BE2C (cell line): ENCODE measurements around the gene ZNF853.

Source experiments
- DNase-seq: peaks from one replicate; pipeline ENCODE4 v3.0.0-alpha.2; 2020
- H3K27me3 ChIP-seq: fragments of 250-450 bp; sonication (Bioruptor Pico); 2 replicates; pipeline ENCODE4 v1.5.1; 2020; ENCODE audit warnings: mild to moderate bottlenecking
- H3K36me3 ChIP-seq: fragments of 250-450 bp; sonication (Bioruptor Pico); 2 replicates; pipeline ENCODE4 v1.5.1; 2020; ENCODE audit warnings: mild to moderate bottlenecking
- H3K4me1 ChIP-seq: fragments of 250-450 bp; sonication (Bioruptor Pico); 2 replicates; pipeline ENCODE4 v1.5.1; 2020
- H3K4me3 ChIP-seq: 2 replicates; pipeline ENCODE4 v1.5.1; 2011; ENCODE audit warnings: low read depth, low read length
- H3K9me3 ChIP-seq: fragments of 250-450 bp; sonication (Bioruptor Pico); 2 replicates; pipeline ENCODE4 v1.5.1; 2020
- TF ChIP-seq, protein P1 (sequence below): IDR thresholded peaks from 2 replicates; pipeline ENCODE4 v1.5.1; 2012; ENCODE audit warnings: mild to moderate bottlenecking, low read depth, low read length

ZNF853 gene

GRCh38 chr7:6615723-6616555 is 529 bp downstream of the ZNF853 start:
- Histone ChIP-seq H3K4me3 (peak overlapping the region; percentile 54), H3K36me3 (no peaks in the 10 kb centered on the region), H3K4me1 (no peaks in the 10 kb centered on the region), H3K27me3 (peaks cover 23% of the 10 kb centered on the region), H3K9me3 (no peaks in the 10 kb centered on the region)
- DNase-seq, result no peak
- TF ChIP-seq, protein P1, sequence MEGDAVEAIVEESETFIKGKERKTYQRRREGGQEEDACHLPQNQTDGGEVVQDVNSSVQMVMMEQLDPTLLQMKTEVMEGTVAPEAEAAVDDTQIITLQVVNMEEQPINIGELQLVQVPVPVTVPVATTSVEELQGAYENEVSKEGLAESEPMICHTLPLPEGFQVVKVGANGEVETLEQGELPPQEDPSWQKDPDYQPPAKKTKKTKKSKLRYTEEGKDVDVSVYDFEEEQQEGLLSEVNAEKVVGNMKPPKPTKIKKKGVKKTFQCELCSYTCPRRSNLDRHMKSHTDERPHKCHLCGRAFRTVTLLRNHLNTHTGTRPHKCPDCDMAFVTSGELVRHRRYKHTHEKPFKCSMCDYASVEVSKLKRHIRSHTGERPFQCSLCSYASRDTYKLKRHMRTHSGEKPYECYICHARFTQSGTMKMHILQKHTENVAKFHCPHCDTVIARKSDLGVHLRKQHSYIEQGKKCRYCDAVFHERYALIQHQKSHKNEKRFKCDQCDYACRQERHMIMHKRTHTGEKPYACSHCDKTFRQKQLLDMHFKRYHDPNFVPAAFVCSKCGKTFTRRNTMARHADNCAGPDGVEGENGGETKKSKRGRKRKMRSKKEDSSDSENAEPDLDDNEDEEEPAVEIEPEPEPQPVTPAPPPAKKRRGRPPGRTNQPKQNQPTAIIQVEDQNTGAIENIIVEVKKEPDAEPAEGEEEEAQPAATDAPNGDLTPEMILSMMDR, result no peak

GRCh38 chr7:6616854-6617643 is 1.6 kb downstream of the ZNF853 start:
- no peaks in the 10 kb centered on the region for H3K4me1 ChIP-seq
- no peaks in the 10 kb centered on the region for H3K9me3 ChIP-seq
- TF ChIP-seq, protein P1, result no peak
- peaks cover 23% of the 10 kb centered on the region for H3K27me3 ChIP-seq
- no peaks in the 10 kb centered on the region for H3K36me3 ChIP-seq
- no peak overlapping the region for H3K4me3 ChIP-seq
- no peak for DNase-seq

- H3K27me3 ChIP-seq, result peaks cover 23% of the 10 kb centered on the region
- TF ChIP-seq, protein P1, result no peak
- H3K4me1 ChIP-seq, result no peaks in the 10 kb centered on the region
- H3K36me3 ChIP-seq, result no peaks in the 10 kb centered on the region
- H3K4me3 ChIP-seq, result no peak overlapping the region
- H3K9me3 ChIP-seq, result no peaks in the 10 kb centered on the region
- no peak for DNase-seq
These were observed 3.2 kb downstream of the ZNF853 start for GRCh38 chr7:6618621-6619020.

- TF ChIP-seq, protein P1, result no peak
- Histone ChIP-seq H3K4me3 (no peak overlapping the region), H3K9me3 (no peaks in the 10 kb centered on the region), H3K4me1 (no peaks in the 10 kb centered on the region), H3K27me3 (peaks cover 12% of the 10 kb centered on the region), H3K36me3 (no peaks in the 10 kb centered on the region)
- DNase-seq, result no peak
These were observed 4.6 kb downstream of the ZNF853 start for GRCh38 chr7:6619961-6620360.

DNA sequence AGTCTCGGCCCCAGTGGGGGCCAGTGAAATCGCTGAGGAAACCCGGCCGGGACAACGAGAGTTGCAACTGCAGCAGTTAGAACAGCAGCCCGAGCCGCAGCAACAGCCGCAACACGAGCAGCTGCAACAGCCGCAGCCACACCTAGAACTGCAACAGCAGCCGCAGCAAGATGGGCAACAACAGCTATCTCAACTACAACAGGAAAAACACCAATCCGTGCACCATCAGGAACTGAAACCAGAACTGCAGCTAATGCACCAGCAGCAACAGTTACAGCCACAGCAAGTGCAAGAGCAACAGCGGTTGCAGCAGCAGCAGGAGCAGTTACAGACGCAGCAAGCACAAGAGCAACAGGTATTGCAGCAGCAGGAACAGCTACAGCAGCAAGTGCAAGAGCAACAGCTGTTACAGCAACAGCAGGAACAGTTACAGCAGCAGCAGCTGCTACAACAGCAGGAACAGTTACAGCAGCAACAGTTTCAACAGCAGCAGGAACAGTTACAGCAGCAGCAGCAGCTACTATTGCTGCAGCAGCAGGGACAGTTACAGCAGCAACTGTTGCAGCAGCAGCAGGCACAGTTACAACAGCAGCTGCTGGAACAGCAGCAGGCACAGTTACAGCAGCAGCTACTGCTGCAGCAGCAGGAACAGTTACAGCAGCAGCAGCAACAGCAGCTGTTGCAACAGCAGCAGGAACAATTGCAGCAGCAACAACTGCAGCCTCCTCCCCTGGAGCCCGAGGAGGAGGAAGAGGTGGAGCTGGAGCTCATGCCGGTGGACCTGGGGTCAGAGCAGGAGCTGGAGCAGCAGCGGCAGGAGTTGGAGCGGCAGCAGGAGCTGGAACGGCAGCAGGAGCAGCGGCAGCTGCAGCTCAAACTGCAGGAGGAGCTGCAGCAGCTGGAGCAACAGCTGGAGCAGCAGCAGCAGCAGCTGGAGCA is 6.1 kb downstream of the ZNF853 start:
- no peak for DNase-seq
- Histone ChIP-seq H3K9me3 (no peaks in the 10 kb centered on the region), H3K4me3 (no peak overlapping the region), H3K4me1 (no peaks in the 10 kb centered on the region), H3K36me3 (no peaks in the 10 kb centered on the region), H3K27me3 (peaks cover 3% of the 10 kb centered on the region; the same call in 1 of the 2 replicates)
- TF ChIP-seq, protein P1, result no peak
